Measurements from ENCODE around the gene UBE2O.

The UBE2O gene

DNA sequence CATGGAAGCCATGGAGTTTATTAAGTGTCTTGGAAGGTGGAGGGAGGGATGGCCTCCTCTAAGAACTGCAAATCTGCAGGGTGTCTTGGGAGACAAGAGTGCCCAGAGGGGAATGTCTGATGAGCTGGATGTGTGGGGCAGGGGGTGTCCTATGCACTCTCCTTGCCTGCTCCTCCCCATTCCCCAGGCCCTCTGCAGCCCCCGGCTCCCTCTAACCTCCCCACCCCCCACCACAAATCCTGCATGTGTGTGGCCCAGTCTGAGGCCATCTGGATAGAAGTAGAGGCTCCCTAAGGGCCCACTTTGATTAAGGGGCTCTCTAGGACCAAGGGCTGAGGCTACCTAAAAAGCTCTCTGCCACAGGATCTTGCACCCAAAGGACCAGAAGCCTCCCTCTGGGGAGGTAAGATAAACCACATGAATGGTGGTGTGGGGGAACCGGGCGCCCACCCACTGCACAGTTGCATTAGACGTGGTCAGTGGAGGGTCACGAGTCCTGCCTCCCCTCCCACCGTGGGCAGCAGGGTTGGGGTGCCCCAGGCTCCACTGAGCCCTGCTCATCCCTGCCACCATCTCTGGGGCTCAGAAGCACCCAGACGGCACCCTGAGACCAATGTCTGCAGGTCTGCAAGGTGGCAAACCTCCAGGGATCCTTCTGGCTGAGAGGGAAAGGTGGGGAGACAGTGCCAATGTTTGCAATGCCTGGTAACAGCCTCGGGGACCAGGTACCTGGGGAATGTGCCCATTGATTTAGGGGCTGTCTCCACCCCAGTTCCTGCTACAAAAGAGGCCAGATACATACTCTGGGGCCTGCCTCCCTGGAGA, 15.1 kb upstream of the UBE2O start:
- DNase-seq: no peak

DNA sequence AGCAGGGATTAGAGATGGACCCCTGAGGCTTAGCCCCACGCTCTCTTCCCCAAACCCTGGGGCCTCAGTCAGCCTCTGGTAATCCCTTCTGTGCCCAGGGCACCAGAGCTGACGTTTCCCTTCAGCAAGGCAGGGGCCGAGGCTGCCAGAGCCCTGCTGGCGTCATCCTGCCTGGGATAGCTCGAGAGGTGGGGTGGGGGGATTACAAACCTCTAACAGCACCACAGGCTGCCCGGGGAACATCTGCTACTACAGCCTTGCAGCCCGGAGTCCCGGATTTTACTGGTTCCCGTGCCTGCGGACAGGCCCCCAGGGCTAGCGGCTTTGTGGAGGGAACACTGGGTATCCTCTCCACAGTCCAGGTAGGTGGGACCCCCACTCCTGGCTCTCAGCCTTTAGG, 14.4 kb upstream of the UBE2O start, which contains the start of gene AANAT:
Gene AANAT, plus strand, starts transcription at position 238 of the 400 bp plus-strand sequence. CDS start 1,144 bp downstream, outside the sequence.
- DNase-seq: no peak

DNA sequence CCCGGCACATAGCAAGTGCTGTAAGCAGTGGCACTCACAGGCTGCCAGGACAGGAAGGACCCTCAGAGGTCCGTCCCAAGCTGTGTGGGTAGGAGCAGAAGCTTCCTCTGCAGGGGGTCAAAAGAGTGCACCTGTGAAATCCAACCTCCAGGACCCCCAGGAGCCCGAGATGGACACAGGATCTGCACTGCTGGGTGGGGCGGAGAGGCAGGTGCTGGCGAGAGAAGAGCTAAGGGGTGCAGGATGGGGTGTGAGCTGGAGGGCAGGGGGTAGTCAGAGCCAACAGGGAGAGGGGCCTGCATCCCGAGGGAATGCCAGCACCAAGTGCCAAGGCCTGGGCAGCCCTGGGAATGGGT, 13.8 kb upstream of the UBE2O start:
- DNase-seq: no peak

DNA sequence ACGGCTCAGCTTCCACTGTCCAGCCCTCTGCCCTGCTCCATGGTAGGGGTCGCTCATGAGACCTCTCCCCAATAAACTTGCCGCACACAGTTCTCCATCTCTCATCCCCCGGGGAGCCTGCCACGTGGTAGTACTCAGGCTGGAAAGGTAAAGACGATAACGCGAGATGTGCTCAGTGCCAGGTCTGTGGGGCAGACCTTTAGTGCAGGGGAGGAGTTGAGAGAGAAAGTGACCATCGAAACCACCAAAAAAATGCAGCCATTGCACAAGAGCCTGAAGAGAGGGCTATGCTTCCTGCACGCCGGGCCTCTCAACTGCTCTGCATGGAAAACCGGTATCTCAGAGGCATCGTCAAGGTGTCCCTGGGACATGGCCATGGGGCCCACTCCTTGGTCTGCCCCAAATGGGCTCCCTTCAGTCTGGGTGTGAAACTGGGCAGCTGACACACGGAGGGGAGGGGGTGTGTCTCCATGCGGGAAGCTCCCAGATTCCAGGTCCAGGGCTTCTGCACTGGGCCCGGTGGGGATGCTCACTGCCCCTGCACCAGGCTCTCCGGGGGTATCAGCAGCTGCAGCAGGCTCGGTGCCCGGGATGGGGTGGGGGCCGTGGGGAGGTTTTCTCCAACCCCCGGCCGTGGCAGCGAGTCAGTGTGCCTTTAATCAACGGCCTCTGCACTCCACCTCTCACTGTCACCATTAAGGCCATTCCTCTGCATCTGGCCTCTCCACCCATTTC, 9.8 kb upstream of the UBE2O start:
- no peak for DNase-seq

DNA sequence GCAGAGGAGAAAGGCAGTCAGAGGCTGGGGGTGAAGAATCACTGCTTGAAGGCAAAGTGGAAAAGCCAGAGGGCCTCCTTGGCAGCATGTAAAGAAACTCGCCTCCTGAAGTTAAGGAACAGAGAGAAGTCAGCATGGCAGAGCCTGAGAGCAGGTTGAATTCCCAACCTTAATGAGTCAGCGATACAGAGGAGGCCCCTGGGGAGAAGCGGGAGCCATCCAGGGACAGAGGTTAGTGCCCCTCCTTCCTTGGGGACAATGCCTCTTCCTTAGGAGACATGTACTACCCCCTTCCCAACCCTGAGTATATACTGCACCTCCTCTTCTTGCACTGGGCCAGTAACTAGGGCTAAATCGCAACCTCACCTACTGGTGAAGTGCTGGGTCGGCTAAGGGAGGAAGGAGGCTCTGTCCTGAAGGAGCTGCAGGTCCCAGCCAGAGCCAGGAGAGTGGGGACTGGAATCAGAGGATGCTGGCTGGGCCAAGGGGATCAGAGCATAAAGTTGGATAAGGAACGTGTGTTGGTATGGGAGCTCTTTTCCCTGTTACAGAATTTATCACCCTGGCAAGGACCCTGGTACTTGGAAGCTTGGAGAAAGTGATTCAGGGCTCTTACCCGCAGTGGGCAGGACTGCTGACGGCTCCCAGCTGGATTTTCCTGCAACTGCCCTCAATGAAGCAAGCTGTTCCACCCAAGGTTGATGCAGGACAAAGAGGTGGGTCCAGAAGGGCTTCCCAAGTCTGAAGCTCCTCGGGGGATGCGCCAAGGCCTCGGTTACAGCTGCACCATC, 9.0 kb upstream of the UBE2O start:
- no peak for DNase-seq

DNA sequence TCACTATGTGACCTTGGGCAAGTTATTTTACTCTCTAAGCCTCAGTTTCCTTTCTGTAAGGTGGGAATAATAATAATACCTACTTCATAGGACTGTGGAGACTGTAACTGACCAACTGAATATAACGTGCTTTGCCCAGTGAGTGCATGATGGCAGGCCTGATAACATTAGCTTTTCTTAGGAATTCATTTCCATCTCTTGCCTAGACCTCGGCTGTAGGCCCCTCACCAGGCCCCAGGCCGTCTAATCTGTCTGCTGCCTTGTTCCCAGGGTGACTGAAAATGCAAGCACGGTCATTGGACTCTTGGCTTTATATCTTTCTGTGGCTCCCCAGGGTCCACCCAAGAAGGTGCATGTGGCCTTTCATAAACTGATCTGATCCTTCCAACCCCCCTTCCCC, 6.7 kb upstream of the UBE2O start:
- no peak for DNase-seq

DNA sequence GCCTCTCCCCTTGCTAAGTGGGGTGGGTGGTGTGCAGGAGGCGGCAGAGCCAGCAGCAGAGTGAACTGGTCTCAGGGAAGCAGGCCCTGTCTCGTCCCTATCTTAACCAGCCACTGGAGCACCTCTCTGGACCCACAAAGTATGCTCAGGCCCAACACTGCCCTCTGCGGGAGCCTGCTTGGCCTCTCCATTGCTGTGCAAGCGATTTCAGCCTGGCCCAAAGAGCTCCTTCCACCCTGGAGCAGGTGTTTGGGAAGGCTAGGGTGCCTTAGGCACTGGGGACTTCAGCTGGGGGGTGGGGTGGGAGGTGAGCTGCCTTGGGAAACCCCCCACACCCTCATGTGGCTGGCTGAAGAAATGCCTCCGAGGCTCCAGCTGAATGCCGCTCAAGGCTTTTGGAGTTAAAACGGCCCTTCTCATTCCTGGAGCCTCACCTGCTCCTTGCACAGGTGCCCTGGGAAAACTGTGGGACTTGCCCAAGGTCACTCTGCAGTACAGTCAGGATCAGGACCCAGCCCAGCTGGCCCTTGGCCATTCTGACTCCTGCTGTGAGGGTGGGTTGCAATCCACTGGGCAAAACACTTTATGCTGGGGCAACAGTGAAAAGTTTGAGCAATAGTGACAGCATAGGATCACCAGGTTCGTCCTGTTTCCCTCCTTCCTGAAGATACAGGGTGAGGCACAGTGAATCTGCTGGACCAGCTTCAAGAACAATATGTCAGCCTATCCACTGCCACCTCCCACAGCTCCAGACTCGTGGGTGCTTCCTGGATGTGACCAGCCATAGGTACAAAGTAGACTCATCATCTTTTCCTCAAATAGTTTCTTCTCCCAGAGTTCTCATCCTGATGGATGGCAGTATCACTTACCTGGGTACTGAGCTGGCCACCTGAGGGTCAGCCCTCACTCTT, 5.9 kb upstream of the UBE2O start:
- peak in 4 of 51 donors; percentile 10 to 43 (median 32) for DNase-seq

DNA sequence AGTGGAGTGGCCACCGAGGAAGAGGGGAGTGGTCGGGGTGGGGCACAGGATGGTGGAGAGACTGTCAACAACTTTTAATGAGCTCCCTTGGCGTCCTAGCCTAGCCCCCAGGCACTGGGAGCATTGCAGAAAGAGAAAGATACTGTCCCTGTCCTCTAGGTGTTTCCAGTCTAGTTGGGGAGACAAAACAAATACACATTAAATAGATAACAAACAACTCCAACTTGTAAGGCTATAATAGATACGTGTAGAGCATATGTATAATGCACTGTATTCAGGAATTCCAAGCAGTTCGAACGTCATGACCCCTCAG, 435 bp upstream of the UBE2O start:
- no peak for DNase-seq

DNA sequence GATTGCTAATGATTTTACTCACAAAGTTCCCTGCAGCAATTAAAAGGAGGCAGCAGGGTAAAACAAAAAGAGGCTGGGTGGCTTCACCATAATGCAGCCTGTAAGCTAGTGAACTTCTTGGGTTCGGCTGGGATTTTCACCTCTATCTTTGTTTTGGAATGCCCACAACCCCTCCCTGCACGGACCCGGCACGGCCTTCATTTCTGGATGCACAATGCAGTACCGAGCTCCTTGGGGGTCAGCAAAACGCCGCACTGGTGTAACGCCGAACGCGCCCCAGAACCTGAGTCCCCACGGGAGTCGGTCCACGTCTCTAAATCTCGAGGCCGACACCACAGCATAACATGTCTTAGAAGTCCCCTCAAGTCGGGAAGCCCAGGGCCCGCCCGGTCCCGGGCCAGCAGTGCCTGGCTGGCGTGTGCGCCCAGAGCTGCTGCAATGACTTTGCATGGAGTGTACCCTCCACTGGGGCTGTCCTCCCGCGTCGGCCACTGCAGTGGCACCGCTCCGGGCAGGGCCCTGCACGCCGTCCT, 759 bp downstream of the UBE2O start:
- peak in 1 of 51 donors; percentile 39 for DNase-seq

DNA sequence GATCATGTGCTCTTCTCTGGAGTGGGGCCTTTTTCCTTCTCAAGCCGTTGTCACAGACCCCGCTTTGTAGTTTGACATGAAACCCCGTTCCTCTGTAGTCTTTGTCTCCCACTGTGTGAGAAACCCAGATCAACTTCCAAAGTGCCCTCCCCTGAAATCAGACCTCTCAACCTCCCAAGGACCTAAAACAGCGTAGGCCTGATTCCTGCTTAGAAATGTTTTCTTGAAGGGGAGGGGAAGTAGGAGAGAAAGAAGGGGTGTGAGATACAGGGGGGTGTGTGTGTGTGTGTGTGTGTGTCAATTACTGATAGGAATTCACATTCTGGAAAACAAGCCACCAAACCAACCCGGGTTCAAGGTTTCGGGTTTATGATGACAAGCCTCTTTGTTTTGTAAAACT, 1.4 kb downstream of the UBE2O start:
- DNase-seq: no peak

DNA sequence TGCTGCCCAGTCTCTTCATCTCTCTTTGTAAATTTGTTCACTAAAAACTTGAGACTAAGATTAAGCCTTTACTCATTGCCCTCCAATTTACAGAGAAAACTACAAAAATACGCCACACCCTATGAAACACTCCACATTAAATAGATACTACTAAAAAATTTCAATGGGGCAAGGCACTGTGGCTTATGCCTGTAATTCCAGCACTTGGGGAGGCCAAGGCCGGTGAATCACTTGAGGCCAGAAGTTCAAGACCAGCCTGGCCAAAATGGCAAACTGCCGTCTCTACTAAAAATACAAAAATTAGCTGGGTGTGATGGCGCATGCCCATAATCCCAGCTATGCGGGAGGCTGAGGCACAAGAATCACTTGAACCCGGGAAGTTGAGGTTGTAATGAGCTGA, 3.8 kb downstream of the UBE2O start:
- no peak for DNase-seq

DNA sequence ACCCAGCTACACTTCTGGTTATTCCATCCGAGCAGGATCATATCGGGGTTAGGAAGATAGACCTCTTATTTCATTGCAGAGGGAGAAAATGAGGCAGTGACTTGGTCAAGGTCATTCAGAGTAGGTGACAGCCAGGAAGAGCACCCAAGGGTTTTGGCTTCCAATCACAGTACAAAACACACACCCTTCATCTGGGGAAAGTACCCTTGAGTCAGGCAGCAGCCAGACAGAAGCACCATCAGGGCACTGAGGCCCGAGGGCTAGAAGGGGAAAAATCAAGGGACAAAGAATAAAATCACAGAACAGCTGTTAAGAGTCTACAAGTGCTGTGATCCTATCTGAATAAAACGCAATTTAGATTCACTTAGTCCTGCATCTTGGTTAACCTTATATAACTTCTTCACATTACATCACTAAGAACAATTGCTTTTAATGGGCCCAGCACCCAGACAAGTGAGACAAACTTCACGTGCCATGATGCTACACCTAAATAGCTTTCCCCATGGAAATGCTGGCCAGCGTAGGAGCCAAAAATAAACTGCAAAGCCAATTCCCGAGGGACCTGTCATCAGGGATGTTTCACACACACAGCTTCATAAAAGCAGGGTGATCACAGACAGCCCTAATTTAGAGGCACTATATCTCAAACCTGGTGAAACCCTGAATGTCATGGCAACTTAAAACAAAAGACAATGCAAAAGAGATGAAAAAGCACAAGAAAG, 4.9 kb downstream of the UBE2O start:
- DNase-seq: no peak

DNA sequence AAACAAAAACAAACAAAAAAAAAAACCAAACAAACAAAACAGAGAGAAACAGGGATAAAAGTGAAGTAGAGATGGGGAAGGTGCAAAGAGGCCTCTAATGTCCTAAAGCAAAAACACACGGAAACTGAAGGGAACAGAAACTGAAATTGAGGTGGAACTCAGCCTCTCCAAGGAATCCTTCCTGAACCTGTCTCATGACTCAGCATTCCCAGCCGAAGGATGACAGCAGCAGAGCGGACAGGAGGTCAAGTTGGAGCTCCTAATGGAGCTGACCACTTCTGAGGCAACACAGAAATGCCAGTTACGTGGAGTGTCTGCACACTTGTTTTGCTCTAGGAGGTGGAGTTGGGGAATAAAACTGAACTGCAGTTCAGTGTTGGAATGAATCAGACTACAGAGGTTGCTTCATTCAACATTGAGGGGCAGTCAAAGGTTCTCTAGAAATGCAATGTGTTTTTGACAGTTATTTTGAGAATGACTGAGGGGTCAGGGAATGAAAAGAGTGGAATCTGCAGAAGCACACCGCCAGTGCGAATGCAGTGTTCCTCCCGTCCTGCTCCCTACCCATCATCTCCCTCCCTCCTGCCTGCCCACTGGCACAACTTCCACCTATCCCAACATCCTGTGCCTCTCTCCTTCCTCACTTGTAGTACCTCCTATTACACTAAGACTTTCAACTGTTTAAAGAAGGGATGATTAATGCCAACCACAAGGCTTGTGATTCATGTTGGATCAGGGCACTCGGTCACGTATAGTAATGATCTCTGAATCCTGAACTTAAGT, 6.3 kb downstream of the UBE2O start:
- peak in 2 of 51 donors; percentile 10 to 42 for DNase-seq

DNA sequence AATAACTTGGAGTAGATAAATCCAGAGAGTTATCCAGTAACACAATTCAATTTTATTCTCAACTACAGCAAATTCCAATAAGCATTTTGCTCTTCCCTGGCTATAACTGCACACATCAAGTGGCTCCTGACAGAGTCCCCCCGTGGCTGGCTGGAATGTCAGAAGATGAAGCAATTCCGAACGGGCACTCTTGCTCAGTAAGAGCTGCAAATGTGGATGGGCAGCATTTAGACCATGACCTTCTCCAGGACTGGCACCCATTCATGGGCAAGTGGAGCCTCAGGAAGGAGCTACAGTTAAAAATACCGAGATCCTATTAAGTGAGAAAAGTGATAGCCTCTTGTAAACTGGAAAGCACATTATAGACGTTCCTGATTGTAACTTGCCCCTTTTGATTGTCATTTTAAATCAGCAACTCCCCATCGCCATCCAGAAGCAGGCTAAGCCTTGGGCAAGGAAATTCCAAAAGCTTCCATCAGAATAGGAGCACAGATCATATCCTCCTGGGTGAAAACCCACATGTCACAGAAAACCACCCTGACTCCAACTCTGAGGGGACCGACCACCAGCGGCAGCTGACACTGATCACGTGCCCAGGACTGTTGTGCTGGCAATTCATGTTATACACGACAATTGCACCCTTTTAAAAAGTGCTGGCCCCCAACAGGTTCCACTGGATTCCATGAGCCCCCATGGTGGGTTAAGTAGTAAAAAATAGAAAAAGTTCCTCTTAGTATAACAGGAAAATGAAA, 7.1 kb downstream of the UBE2O start:
- no peak for DNase-seq

DNA sequence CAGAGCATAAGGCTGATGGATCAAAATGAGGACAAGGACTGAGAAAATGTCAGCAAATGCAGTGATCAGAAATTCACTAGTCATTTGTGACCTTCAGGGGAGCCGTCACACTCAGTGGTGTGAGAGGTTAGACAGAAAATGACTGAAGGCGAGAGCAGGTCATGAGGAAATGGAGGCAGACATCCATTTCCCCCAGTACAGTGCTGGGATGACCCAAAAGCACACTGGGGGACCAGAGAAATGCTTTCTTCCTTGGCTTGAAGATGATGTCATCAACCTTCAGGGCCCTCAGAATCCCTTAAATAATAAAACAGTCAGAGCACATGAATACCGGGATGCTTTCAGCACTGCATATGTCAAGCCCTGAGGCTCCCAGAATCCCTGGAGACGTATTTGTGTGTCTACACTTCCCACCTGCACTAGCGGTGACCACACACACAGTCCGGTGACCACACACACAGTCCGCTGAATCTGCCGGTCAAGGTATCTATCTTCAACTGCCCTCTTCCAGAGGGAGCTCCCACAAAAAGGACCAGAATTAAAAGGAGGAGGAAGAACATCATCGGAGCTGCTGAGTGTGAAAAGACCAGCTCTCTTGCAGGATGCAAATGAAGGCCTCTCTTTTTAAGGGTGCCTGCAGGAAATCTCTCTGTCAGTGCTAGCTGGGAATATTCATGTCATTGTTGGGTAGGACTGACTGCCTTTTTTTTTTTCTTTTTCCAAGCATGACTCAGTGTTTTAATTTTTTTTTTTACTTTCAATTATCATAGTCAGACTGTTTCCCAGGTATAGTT, 8.2 kb downstream of the UBE2O start:
- peak in 2 of 51 donors; percentile 9 to 15 for DNase-seq

DNA sequence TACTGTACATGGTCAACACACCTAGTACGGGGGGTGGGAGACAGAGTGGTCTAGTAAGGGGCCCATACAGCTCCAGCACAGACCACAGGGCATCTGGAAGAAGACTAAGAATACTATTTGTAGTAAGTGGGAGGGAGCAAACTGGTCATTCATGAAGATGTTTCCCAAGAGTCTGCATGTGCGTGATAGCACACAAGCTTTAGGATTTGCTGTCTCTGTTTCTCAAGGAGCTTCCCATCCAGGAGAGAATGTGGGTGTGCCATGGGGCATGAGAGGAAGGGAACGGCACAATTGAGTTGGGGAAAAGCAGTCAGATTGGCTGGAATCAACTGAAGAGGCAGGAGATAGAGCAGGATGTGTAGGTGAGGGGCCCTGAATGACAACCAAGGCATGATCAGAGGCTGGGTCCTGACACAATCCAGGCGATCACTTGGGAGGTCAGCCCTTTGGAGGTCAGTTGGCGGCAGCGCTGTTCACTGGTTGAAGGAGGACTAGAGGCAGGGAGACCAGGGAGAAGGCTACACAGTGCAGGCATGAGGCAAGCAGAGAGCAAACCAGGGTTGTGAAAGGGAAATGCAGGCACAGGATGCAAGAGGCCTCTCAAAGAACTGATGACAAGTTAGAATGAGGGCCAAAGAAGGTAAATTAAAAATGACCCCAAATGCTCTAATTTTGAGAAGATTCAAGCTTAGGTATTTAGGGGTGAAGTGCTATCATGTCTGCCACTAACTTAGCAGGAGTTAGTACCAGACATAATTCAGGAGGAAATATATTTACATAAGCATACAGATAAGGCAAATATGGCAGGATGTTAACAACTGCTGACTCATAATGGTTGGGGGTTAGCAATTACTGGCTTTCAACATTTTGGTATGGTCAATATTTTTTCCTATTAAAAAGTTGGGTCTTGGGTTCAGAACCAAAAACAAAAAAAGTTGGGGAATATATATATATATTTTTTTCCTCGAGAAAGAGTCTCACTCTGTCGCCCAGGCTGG, 10.3 kb downstream of the UBE2O start:
- DNase-seq: no peak
